GM19328 (cell line): Measurements from ENCODE around the gene CD7.
"Not testable (repeated sequence)": the region's sequence is repeated elsewhere in the genome, so short reads cannot be mapped to it uniquely, and the experiment has no call there.

Experiments used
- ATAC-seq: cut with Tn5 transposase; IDR thresholded peaks from one replicate; pipeline ENCODE4 v1.9.1; 2021; ENCODE audit warnings: mild to moderate bottlenecking, moderate library complexity; ENCODE audit not compliant: unreplicated experiment

CD7 gene

GRCh38 chr17:82317394-82318168 lies at the start of gene CD7:
TSS of gene CD7 (minus strand) at chr17:82317608. CDS start at chr17:82317495, 113 bp downstream.
- no peak for ATAC-seq

GRCh38 chr17:82366749-82367148 lies 49.3 kb upstream of the CD7 start:
- ATAC-seq, result no peak

GRCh38 chr17:82365606-82366295 lies 48.3 kb upstream of the CD7 start:
- ATAC-seq, result no peak

DNA sequence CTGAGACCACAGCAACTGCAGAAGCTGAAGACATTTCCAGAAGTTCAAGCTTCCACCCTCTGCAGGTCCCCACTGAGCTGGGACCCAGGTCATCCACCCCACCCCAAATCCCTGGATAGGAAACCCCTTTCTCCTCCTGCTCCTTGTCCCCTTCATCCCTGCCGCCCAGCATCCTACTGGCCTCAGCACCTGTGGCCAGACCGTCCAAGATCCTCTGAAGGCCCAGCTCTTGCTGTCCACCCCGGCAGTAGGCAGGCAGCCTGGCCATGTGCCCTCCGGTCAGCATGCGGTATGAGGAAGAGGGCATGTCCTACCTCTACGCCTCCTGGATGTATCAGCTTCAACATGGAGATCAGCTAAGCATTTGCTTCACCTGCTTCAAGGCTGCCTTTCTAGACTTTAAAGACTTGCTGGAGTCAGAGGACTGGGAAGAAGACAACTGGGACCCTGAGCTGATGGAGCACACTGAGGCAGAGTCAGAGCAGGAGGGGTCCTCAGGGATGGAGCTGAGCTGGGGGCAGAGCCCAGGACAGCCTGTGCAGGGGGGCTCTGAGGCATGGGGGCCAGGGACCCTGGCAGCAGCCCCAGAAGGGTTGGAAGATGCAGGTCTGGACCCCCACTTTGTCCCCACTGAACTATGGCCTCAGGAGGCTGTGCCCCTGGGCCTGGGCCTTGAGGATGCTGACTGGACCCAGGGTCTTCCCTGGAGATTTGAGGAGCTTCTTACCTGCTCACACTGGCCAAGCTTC lies 44.7 kb upstream of the CD7 start:
- ATAC-seq, result no peak

GRCh38 chr17:82359451-82360074 lies 42.2 kb upstream of the CD7 start:
- not testable (repeated sequence) for ATAC-seq

DNA sequence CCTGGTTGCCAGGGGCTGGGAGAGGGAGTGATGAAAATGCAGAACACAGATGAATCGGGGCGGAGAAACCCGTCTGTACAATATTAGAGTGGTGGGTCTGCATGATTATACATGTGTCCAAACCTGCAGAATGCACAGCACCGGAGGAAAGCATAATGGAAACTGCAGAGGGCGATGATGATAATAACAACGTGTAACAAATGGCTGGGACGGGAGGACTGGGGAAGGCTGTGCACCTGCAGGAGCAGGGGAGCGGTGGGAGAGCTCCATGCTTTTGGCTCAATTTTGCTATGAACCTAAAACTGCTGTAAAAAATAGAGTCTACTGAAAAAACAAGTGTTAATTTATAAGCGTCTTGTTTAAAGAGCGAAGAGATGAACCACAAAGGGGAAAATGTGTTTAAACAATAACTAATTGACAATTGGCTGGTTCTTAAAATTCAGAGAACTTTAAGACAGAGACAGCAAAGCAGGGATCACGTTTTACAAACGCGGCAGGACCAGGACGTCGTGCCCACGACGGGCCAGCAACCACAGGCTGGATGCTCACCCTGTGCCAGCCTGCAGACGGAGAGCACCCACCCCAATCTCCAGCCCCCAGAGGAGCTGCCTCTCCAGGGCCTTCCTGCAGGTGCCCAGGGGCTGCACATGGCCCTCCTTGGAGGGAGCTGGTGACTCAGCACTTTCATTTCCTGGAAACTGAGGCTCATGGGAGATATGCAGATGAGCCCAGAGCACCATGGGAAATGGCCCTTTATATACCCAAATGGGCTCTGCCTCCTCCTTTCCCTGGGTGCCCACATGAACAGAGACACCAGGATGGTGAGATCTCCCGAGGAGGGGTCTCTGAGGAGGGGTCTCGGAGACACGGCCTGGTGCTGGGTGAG lies 41.3 kb upstream of the CD7 start, which contains the start of gene TEX19:
Gene TEX19, plus strand, starts transcription at position 783 of the 886 bp plus-strand sequence. CDS start 2,904 bp downstream, outside the sequence.
- ATAC-seq, result no peak

- no peak for ATAC-seq
These were observed 40.0 kb upstream of the CD7 start for GRCh38 chr17:82357394-82357793.

GRCh38 chr17:82356845-82357355 lies 39.5 kb upstream of the CD7 start:
- ATAC-seq, result no peak

DNA sequence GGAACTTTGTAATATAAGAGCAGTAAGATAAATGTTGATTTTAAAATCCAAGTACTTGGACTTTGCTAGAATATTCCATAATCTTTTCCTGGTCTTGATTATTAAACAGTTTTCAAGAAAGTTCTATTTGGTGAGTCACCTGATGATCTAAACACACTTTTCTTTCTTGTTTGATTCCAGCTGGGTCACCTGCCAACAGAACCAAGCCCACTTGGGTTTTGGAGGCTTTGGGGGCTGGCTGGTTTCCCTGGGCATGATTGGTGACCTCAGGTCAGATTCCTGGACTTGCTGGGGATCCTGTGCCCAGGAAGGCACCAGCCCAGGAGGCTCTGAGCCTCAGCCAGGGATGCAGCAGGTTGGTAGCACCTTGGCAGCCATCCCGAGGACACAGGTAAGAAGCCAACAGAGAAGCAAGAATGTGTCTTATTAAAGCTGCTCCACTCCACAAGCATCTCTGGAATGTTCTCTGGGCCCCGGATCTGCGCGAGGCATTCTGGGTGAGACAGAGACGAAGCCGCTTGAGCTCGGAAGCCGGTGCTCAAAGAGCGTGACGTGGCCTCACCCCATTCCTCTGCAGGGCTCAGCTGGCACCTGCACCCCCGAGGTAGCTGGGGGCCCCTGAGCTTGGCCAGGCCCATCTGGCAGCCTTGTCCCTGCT lies 38.5 kb upstream of the CD7 start:
- ATAC-seq, result no peak

DNA sequence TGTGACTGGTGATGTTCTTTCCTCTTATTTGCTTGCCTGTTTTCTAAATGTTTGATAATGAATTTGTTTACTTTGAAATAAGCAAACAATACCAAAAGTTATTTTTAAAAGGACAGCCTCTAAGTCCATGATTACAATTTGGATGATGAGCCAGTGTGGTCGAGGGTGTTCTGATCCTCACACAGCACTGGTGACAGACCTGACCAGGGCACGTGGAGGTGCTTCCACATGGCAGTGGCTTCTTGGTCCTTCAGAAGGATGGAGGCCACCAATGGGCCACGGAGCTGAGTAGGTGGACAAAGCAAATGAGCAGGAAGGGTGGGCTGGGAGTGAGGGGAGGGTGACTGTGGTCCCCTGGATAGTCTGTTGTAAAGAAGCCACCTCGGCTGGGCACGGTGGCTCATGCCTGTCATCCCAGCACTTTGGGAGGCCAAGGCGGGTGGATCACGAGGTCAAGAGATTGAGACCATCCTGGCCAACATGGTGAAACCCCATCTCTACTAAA lies 37.4 kb upstream of the CD7 start:
- no peak for ATAC-seq

- ATAC-seq, result no peak
These were observed 36.1 kb upstream of the CD7 start for GRCh38 chr17:82353484-82353883.

- no peak for ATAC-seq
These were observed 34.5 kb upstream of the CD7 start for GRCh38 chr17:82351713-82352488.

- no peak for ATAC-seq
These were observed 33.9 kb upstream of the CD7 start for GRCh38 chr17:82351254-82351712.

DNA sequence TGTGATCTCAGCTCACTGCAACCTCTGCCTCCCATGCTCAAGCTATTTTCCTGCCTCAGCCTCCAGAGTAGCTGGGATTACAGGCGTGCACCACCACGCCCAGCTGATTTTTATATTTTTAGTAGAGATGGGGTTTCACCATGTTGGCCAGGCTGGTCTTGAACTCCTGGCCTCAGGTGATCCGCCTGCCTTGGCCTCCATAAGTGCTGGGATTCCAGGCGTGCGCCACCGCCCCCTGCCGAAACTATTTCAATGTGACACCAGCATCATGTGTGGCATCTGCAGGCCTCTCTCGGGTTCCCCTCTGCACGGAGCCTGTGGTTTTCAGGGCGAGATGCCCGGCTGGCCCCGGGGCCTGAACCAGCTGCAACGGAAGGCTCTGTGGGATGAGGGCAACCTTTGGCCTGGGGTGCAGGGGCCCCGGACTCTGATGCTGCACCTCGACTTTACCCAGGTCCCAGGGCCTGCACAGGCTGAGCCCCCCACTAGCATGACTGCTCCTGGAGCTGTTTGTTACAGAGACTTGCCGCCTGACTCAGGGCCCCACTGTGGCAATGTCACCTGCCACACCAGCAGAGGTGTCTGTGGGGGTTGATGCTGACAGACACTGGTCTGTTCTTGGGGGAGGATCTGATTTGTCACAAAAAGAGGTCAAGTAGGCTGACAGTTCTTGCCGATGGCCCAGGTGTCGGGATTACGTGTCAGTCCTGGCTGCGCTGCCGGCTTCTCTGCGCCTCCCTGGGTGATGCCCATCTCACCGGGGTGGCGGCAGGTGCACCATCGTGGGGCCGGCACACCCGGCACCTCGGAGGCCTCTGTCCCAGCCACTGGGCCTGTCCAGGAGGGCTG lies 33.0 kb upstream of the CD7 start:
- ATAC-seq, result no peak

DNA sequence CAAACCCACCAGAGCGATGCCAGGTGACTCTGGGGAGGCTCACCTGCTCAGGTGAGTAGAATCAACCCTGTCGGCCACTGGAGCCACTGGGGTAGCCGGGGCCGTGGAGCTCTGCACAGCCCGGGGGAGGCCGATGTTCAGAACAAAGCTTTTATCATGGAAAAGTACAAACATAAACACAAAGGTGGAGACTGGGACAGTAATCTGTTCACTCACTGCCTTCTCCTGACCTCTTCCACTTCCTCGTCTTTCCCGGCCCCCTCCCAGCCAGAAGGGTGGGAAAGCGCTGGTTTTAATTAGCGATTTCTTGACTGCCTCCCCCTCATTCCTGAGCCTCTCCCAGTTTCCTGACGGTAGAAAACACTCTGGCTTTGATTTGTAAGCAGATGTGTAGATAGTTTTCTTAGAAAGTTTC lies 31.9 kb upstream of the CD7 start:
- no peak for ATAC-seq

DNA sequence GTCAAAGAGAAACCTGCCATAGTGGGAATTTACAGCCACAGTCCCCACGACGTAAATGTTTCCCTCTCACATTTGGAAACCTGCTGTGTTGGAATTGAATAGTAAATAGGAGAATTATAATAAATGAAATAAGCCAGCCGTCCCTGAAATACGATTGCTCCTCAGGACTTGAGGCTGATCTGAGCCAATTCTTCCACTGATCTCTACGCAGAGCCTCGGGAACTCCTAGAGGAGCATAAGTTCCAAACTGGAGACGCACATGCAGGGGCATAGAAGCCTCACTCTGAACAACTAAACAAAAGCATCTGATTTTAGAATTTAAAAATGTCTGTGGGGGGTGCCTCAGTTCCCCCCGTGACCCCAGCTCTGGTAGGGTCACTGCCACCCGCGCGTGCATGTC lies 31.5 kb upstream of the CD7 start:
- no peak for ATAC-seq

- no peak for ATAC-seq
These were observed 31.0 kb upstream of the CD7 start for GRCh38 chr17:82348434-82348833.
